ENCODE measurements around the gene PLD5.

DNA sequence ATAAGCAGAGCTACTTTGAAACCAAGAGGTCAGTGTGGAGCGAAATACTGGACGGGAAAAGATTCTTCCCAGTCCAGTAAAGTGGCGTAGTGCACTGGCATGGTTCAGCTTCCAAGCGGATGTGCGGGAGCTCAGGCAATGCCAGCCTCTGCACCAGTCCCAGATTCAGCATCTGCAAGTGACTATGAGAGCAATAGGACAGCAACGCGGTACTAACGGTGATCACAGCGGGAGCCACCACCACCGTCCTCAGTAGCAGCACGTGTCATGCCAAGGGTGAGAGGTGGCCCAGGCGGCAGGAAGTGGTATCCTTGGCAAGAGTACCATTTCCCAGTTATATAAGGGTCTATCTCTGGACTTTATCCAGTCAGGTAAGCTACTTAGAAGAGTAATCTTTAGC lies 17.8 kb downstream of the PLD5 start:
- TF ChIP-seq, protein P1, sequence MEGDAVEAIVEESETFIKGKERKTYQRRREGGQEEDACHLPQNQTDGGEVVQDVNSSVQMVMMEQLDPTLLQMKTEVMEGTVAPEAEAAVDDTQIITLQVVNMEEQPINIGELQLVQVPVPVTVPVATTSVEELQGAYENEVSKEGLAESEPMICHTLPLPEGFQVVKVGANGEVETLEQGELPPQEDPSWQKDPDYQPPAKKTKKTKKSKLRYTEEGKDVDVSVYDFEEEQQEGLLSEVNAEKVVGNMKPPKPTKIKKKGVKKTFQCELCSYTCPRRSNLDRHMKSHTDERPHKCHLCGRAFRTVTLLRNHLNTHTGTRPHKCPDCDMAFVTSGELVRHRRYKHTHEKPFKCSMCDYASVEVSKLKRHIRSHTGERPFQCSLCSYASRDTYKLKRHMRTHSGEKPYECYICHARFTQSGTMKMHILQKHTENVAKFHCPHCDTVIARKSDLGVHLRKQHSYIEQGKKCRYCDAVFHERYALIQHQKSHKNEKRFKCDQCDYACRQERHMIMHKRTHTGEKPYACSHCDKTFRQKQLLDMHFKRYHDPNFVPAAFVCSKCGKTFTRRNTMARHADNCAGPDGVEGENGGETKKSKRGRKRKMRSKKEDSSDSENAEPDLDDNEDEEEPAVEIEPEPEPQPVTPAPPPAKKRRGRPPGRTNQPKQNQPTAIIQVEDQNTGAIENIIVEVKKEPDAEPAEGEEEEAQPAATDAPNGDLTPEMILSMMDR (conservative IDR thresholded peaks at IDR 0.05; ENCODE audit: low read depth, low read length), result no peak
- TF ChIP-seq EZH2phosphoT487 (IDR thresholded peaks at IDR 0.05; ENCODE audit: borderline replicate concordance, low read length), result no peak

All from PC-3 (cell line).